Tongue (tissue), 2 donors: ENCODE measurements around the gene GNAI2. TPM values are rescaled to one million over a fixed set of nuclear protein-coding genes. Genes with fewer than 3 reads are reported as not detected.
A peak's percentile ranks its signal among the peaks of the same experiment; 100 is the strongest.
"Not testable (repeated sequence)": the region's sequence is repeated elsewhere in the genome, so short reads cannot be mapped to it uniquely, and the experiment has no call there.

Source experiments
- DNase-seq: peaks from one replicate; pipeline ENCODE4 v3.0.0-alpha.2; 2015
- total RNA-seq: library from RNA; depleted of rRNA; stranded (reverse); fragments of >200 nt; gene quantifications from one replicate; pipeline ENCODE4 v1.2.3, GENCODE V29; 2014

The GNAI2 gene
- total RNA-seq, 1 donor from 2014 or later = 120 TPM

GRCh38 chr3:50264964-50265485, 29.0 kb downstream of the GNAI2 start:
- no peak for DNase-seq

GRCh38 chr3:50265571-50265970, 29.6 kb downstream of the GNAI2 start:
- no peak for DNase-seq

- no peak for DNase-seq
Observed at GRCh38 chr3:50266017-50266416, 30.0 kb downstream of the GNAI2 start.

GRCh38 chr3:50266836-50267235, 30.8 kb downstream of the GNAI2 start:
- DNase-seq = no peak

- DNase-seq = peak; percentile 92
Observed at GRCh38 chr3:50267280-50267913, 31.4 kb downstream of the GNAI2 start.

- no peak for DNase-seq
Observed at GRCh38 chr3:50268276-50268675, 32.3 kb downstream of the GNAI2 start.

- DNase-seq = peak; percentile 77
Observed at GRCh38 chr3:50268703-50269451, 32.9 kb downstream of the GNAI2 start, which contains the start of gene SEMA3B. Gene SEMA3B (plus strand): TSS chr3:50269147. CDS start chr3:50269241, 94 bp downstream.

- no peak for DNase-seq
Observed at GRCh38 chr3:50269460-50269859, 33.5 kb downstream of the GNAI2 start.

GRCh38 chr3:50269977-50270413, 34.0 kb downstream of the GNAI2 start:
- no peak for DNase-seq

- no peak for DNase-seq
Observed at GRCh38 chr3:50270422-50271224, 34.6 kb downstream of the GNAI2 start.

- no peak for DNase-seq
Observed at GRCh38 chr3:50271314-50271936, 35.4 kb downstream of the GNAI2 start.

GRCh38 chr3:50272538-50272910, 36.5 kb downstream of the GNAI2 start:
- DNase-seq = not testable (repeated sequence)

GRCh38 chr3:50272911-50273688, 37.1 kb downstream of the GNAI2 start:
- DNase-seq = peak; percentile 90

GRCh38 chr3:50273689-50274065, 37.7 kb downstream of the GNAI2 start:
- no peak for DNase-seq

GRCh38 chr3:50274371-50275104, 38.5 kb downstream of the GNAI2 start:
- peak; percentile 60 for DNase-seq

GRCh38 chr3:50275141-50275995, 39.4 kb downstream of the GNAI2 start:
- DNase-seq = no peak

GRCh38 chr3:50275996-50276761, 40.2 kb downstream of the GNAI2 start:
- DNase-seq = no peak

- DNase-seq = no peak
Observed at GRCh38 chr3:50276762-50277101, 40.7 kb downstream of the GNAI2 start.
